HCT116 (cell line): ENCODE data around the gene HCRTR2. TPM values are rescaled to one million over a fixed set of nuclear protein-coding genes. Genes with fewer than 3 reads are reported as not detected.

Experiments used
- ATAC-seq: fragments of 200-7000 bp; cut with Tn5 transposase; 2 replicates; pipeline ENCODE4 v1.9.1; 2020; ENCODE audit warnings: mild to moderate bottlenecking, moderate library complexity
- BruUV-seq: library from RNA; stranded (reverse); fragments of 400-500 nt; replicated peaks from 2 replicates; lab custom pipeline; 2021; lab: Mats Ljungman, UMichigan
- CTCF ChIA-PET: fragments of 300-600 bp; sonication (Branson Sonifier 250); formaldehyde crosslinking; loops from one replicate; lab custom pipeline; 2021; ENCODE audit warnings: antibody characterized with exemption; lab: Charles Lee
- POLR2A ChIA-PET: fragments of 300-600, 350-600 bp; sonication (Branson Sonifier 250); formaldehyde crosslinking; loops from one replicate; lab custom pipeline; 2021; ENCODE audit warnings: antibody characterized with exemption; lab: Charles Lee
- RAD21 ChIA-PET, 2 experiments: fragments of 300-600 bp; sonication (Branson Sonifier 250); formaldehyde crosslinking; loops; one replicate each; lab custom pipeline; 2023; ENCODE audit warnings: low total read pairs in 2 of 2; ENCODE audit not compliant: uncharacterized antibody in 2 of 2, unreplicated experiment in 2 of 2, low non-redundant PET in 1 of 2; lab: Charles Lee
- DNase-seq: peaks from one replicate; pipeline ENCODE4 v3.0.0-alpha.2; 2010; ENCODE audit warnings: low read depth, low spot score
- H2AFZ ChIP-seq: fragments of 200-600 bp; shearing (Covaris generic), sonication (generic); 2 replicates; pipeline ENCODE4 v1.6.1; 2017; ENCODE audit warnings: low read depth, mixed run types, mixed read lengths, antibody characterized with exemption, low read length; ENCODE audit not compliant: poor library complexity, severe bottlenecking
- H3K27ac ChIP-seq: 2 replicates; pipeline ENCODE4 v1.5.1; 2012; ENCODE audit warnings: low read depth, low read length
- H3K27me3 ChIP-seq: fragments of 200-600 bp; sonication (generic); 2 replicates; pipeline ENCODE4 v1.6.1; 2016; ENCODE audit warnings: mixed run types, low read length, mixed read lengths; ENCODE audit not compliant: insufficient read depth
- H3K36me3 ChIP-seq, 2 experiments: fragments of 200-500 bp in 1 of 2; fragments of 200-600 bp in 1 of 2; sonication (Bioruptor generic) in 1 of 2; sonication (generic) in 1 of 2; 2 replicates each; pipeline versions ENCODE4 v1.5.1 to v1.6.1; 2014 to 2016; ENCODE audit warnings: low read length in 2 of 2, inconsistent platforms in 1 of 2, mixed read lengths in 1 of 2, mixed run types in 1 of 2; ENCODE audit not compliant: insufficient read depth in 2 of 2, control insufficient read depth in 1 of 2
- H3K4me1 ChIP-seq, 2 experiments: fragments of 200-600 bp in 1 of 2; sonication (generic) in 1 of 2; 2 replicates each; pipeline versions ENCODE4 v1.5.1 to v1.6.1; 2012 to 2017; ENCODE audit warnings: low read length in 2 of 2, inconsistent platforms in 1 of 2, mild to moderate bottlenecking in 1 of 2, mixed read lengths in 1 of 2, mixed run types in 1 of 2, moderate library complexity in 1 of 2; ENCODE audit not compliant: insufficient read depth in 2 of 2, control insufficient read depth in 1 of 2
- H3K4me2 ChIP-seq: fragments of 200-600 bp; sonication (generic); 2 replicates; pipeline ENCODE4 v1.6.1; 2017; ENCODE audit warnings: mixed run types, low read length, mixed read lengths
- H3K4me3 ChIP-seq, 2 experiments: fragments of 200-600 bp in 1 of 2; sonication (generic) in 1 of 2; replicated peaks in 1 of 2; 2 replicates each; pipeline ENCODE4 v1.5.1; 2011 to 2016; ENCODE audit warnings: low read length in 2 of 2, control low read depth in 1 of 2, low read depth in 1 of 2, mild to moderate bottlenecking in 1 of 2, mixed read lengths in 1 of 2, mixed run types in 1 of 2
- H3K79me2 ChIP-seq: fragments of 200-600 bp; sonication (generic); 2 replicates; pipeline ENCODE4 v1.6.1; 2017; ENCODE audit warnings: mild to moderate bottlenecking, mixed run types, low read length, moderate library complexity, mixed read lengths; ENCODE audit not compliant: insufficient read depth
- H3K9ac ChIP-seq: fragments of 200-600 bp; sonication (generic); 2 replicates; pipeline ENCODE4 v1.6.1; 2016; ENCODE audit warnings: low read length, mixed read lengths
- H3K9me2 ChIP-seq: fragments of 200-600 bp; sonication (generic), shearing (Covaris generic); 2 replicates; pipeline ENCODE4 v1.6.1; 2017; ENCODE audit warnings: mixed run types, mild to moderate bottlenecking, moderate library complexity; ENCODE audit not compliant: insufficient read depth
- H3K9me3 ChIP-seq, 2 experiments: fragments of 200-500 bp in 1 of 2; fragments of 200-600 bp in 1 of 2; sonication (Bioruptor generic) in 1 of 2; sonication (generic) in 1 of 2; 2 replicates each; pipeline ENCODE4 v1.6.1; 2014 to 2017; ENCODE audit warnings: low read length in 2 of 2, mixed read lengths in 2 of 2, inconsistent platforms in 1 of 2, low read depth in 1 of 2, mild to moderate bottlenecking in 1 of 2, mixed run types in 1 of 2, moderate library complexity in 1 of 2; ENCODE audit not compliant: control insufficient read depth in 1 of 2, insufficient read depth in 1 of 2
- H4K20me1 ChIP-seq: fragments of 200-600 bp; sonication (generic), shearing (Covaris generic); 2 replicates; pipeline ENCODE4 v1.6.1; 2017; ENCODE audit warnings: mixed run types, mild to moderate bottlenecking, moderate library complexity; ENCODE audit not compliant: insufficient read depth
- CEBPB ChIP-seq: IDR thresholded peaks from 2 replicates; pipeline ENCODE4 v1.6.1; 2012; ENCODE audit warnings: low read depth
- CTCF ChIP-seq, 3 experiments: fragments of 200-600 bp in 1 of 3; sonication (generic) in 1 of 3; IDR thresholded peaks in 2 of 3; conservative IDR thresholded peaks in 1 of 3; 2 replicates each; pipeline ENCODE4 v1.5.1; 2012 to 2017; ENCODE audit warnings: low read depth in 2 of 3, low read length in 2 of 3, antibody characterized with exemption in 1 of 3, borderline replicate concordance in 1 of 3, control low read depth in 1 of 3, mild to moderate bottlenecking in 1 of 3, mixed read lengths in 1 of 3, mixed run types in 1 of 3, moderate library complexity in 1 of 3; ENCODE audit not compliant: insufficient read depth in 1 of 3
- EZH2phosphoT487 ChIP-seq: fragments of 200-600 bp; IDR thresholded peaks from 2 replicates; pipeline ENCODE4 v1.6.1; 2018; ENCODE audit warnings: antibody characterized with exemption, borderline replicate concordance
- JUND ChIP-seq: IDR thresholded peaks from 2 replicates; pipeline ENCODE4 v1.6.1; 2012
- POLR2A ChIP-seq: IDR thresholded peaks from 2 replicates; pipeline ENCODE4 v1.7.0; 2011; ENCODE audit warnings: borderline replicate concordance; ENCODE audit not compliant: insufficient read depth, insufficient read length; ENCODE audit errors: extremely low read depth
- POLR2AphosphoS5 ChIP-seq: IDR thresholded peaks from 2 replicates; pipeline ENCODE4 v1.6.1; 2011; ENCODE audit warnings: mild to moderate bottlenecking, low read depth, low read length, moderate library complexity
- SP1 ChIP-seq: IDR thresholded peaks from 2 replicates; pipeline ENCODE4 v1.6.1; 2012; ENCODE audit warnings: low read depth
- ZBTB33 ChIP-seq: IDR thresholded peaks from 2 replicates; pipeline ENCODE4 v1.6.1; 2011; ENCODE audit warnings: mild to moderate bottlenecking, low read length, moderate library complexity; ENCODE audit not compliant: insufficient replicate concordance; ENCODE audit errors: extremely low read depth
- ZFX ChIP-seq: fragments of 450-650 bp; IDR thresholded peaks from 2 replicates; pipeline ENCODE4 v1.6.1; 2017
- intact Hi-C: fragments of 100-400 bp; cut with micrococcal nuclease; formaldehyde crosslinking; loops from 2 replicates; pipeline ENCODE4 v1.10.0; 2022
- total RNA-seq: library from RNA; stranded (reverse); gene quantifications from one replicate; pipeline ENCODE4 v1.2.1, GENCODE V29; 2021; ENCODE audit not compliant: unreplicated experiment
- TF ChIP-seq, protein P1 (sequence below): IDR thresholded peaks from 2 replicates; pipeline ENCODE4 v1.6.1; 2012

HCRTR2 gene
- total RNA-seq, 1 experiment from 2014 or later: not detected

DNA sequence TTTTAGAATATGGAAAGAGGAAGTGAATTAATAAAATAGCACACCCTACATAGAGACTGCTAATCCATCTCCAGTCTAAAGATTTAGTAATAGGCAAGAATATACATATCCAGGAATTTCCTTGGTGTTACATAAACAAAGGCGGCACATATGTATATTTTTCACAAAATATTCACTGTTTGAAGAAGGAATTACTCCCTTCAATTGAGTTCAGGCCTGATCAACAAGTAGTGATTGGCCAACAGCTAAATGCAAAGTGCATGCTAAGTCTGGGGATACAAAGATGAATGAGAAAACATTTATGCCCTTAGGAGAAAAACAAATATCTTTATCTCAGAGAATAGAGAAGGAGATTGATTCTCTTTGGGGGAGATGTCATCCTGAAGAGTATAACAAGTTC lies 6.5 kb upstream of the HCRTR2 start:
- Histone ChIP-seq H3K79me2 (no peaks in the 10 kb centered on the region), H3K9me3 (no peaks in the 10 kb centered on the region), H3K9ac (no peak overlapping the region), H3K9me2 (no peaks in the 10 kb centered on the region)
- POLR2A ChIA-PET: no interaction called here
- DNase-seq: no peak
- TF ChIP-seq ZFX (no peak), SP1 (no peak), CTCF (IDR thresholded peaks at IDR 0.05 in 2 of 3, conservative IDR thresholded peaks at IDR 0.05 in 1 of 3; ENCODE audit: borderline replicate concordance in 1 of 3, insufficient read depth in 1 of 3, low read depth in 2 of 3, low read length in 2 of 3) (no peak)
- TF ChIP-seq, all 23 proteins: peak for 0
- RAD21 ChIA-PET: no interaction called here
- Histone ChIP-seq H2AFZ (no peak overlapping the region), H3K36me3 (no peaks in the 10 kb centered on the region), H3K4me1 (no peaks in the 10 kb centered on the region), H3K27ac (no peak overlapping the region), H4K20me1 (no peaks in the 10 kb centered on the region), H3K4me2 (no peak overlapping the region), H3K4me3 (no peak overlapping the region), H3K27me3 (no peaks in the 10 kb centered on the region)
- no TSS peak for BruUV-seq
- ATAC-seq: no peak
- intact Hi-C loops: no loop called here
- CTCF ChIA-PET: no interaction called here

DNA sequence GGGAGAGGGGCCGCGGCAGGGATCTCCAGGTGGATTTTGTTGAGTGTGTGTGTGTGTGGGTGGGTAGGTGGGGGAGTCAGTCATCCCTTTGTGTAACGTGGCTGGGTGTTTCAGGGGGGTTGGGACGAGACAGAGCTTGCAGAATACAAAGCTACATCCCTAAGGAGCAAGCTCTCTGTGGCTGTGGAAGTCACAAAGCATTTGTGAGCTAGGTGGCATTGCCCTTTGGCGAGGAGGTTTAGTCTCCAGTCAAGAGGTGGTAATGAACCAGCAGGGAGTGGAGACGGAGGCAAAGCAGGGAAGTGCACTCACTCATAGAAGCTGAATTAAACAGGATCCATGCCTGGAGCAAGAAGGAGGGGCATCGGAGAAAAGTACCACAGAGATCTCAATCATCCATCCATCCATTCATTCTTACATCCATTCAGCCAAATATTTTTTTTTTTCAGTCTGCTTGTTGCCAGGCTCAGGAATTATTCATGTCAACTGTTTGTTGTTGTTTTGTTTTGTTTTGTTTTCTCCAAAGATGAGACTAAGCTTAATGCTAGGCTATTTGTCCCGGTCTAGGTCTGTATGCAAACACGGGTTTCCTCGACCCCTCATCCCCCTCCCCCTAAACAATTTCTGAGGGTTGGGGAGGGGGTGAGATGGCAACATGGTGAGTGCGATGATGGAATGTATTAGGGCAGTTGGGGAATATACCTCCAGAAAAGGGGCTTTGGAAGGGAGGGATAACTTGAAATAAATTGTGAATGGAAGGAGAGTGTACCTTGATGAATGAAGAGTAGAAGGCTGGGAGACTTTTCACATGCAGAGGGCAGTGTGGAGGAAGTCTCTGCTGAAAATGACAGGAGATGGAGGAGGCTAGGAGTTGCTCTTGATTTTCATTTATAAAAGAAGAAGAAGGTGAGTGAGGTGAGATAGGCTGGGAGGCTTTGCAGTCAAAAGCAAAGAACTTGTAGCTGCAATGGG lies 1.0 kb downstream of the HCRTR2 start:
- no peak overlapping the region for H3K4me3 ChIP-seq
- no peak overlapping the region for H3K4me2 ChIP-seq
- H3K36me3 ChIP-seq: no peaks in the 10 kb centered on the region
- CTCF ChIA-PET: no interaction called here
- RAD21 ChIA-PET: no interaction called here
- no peak overlapping the region for H3K27ac ChIP-seq
- H4K20me1 ChIP-seq: no peaks in the 10 kb centered on the region
- H3K4me1 ChIP-seq: no peaks in the 10 kb centered on the region
- POLR2A ChIA-PET: no interaction called here
- DNase-seq (no peak), ATAC-seq (no peak)
- BruUV-seq: no TSS peak
- no peaks in the 10 kb centered on the region for H3K9me3 ChIP-seq
- no peaks in the 10 kb centered on the region for H3K9me2 ChIP-seq
- H3K27me3 ChIP-seq: no peaks in the 10 kb centered on the region
- H3K9ac ChIP-seq: no peak overlapping the region
- H2AFZ ChIP-seq: no peak overlapping the region
- no peaks in the 10 kb centered on the region for H3K79me2 ChIP-seq
- intact Hi-C loops: no loop called here
- TF ChIP-seq, protein P1, sequence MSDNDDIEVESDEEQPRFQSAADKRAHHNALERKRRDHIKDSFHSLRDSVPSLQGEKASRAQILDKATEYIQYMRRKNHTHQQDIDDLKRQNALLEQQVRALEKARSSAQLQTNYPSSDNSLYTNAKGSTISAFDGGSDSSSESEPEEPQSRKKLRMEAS: no peak
- TF ChIP-seq JUND (no peak), EZH2phosphoT487 (no peak), POLR2AphosphoS5 (no peak), CTCF (IDR thresholded peaks at IDR 0.05 in 2 of 3, conservative IDR thresholded peaks at IDR 0.05 in 1 of 3; ENCODE audit: borderline replicate concordance in 1 of 3, insufficient read depth in 1 of 3, low read depth in 2 of 3, low read length in 2 of 3) (no peak), CEBPB (no peak), POLR2A (no peak), ZBTB33 (no peak)
